ENCODE results near the gene PEF1. TPM values are rescaled to one million over a fixed set of nuclear protein-coding genes. Genes with fewer than 3 reads are reported as not detected.

PEF1 gene
- total RNA-seq, 4 donors from 2014 or later = 180 to 355 (median 312) TPM

DNA sequence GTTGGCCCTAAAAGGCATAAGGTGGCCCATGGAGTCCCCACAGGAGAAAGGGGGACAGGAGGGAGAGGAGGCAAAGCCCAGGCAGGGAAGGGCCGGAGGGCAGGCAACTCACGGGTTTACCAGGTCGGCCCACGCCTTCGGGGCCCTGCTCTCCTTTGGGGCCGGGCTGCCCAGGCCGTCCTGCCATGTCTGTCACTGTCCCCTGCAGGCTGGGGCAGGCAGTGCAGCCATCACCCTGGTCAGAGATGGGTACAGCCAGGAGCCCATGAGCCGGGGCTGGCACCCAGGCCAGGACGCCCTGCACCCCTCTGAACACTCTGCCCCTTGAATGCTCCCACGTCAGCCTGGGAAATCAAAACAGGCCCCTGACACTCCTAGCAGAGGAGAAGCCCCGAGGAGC, 39.3 kb upstream of the PEF1 start:
- 70 to 85% methylated on average over 4 to 6 of the region's 11 CpGs for WGBS, 2 donors
- Histone ChIP-seq H3K4me1 (no peaks in the 10 kb centered on the region), H3K27ac (no peak overlapping the region), H3K27me3 (no peaks in the 10 kb centered on the region), H3K4me3 (replicated peaks in 1 of 3) (no peak overlapping the region), H3K9me3 (no peaks in the 10 kb centered on the region), H3K36me3 (no peaks in the 10 kb centered on the region)
- TF ChIP-seq POLR2A (IDR thresholded peaks at IDR 0.05) (no peak), CTCF (IDR thresholded peaks at IDR 0.05) (peak in 1 of 6 experiments; percentile 17)
- DNase-seq = no peak
- intact Hi-C loops (cut with DNase I) = no loop called here

GRCh38 chr1:31681415-31681814, 36.7 kb upstream of the PEF1 start:
- WGBS, 2 donors = 76 to 82% methylated on average over 9 of the region's 9 CpGs
- H3K27me3 ChIP-seq = no peaks in the 10 kb centered on the region
- intact Hi-C loops (cut with DNase I) = no loop called here
- no peaks in the 10 kb centered on the region for H3K36me3 ChIP-seq
- H3K4me1 ChIP-seq = no peaks in the 10 kb centered on the region
- DNase-seq = no peak
- no peak overlapping the region for H3K27ac ChIP-seq
- no peak overlapping the region for H3K4me3 ChIP-seq (replicated peaks in 1 of 3)
- TF ChIP-seq CTCF (IDR thresholded peaks at IDR 0.05) (no peak), POLR2A (IDR thresholded peaks at IDR 0.05) (no peak)
- no peaks in the 10 kb centered on the region for H3K9me3 ChIP-seq

- Histone ChIP-seq H3K36me3 (no peaks in the 10 kb centered on the region), H3K9me3 (no peaks in the 10 kb centered on the region), H3K4me1 (no peaks in the 10 kb centered on the region), H3K4me3 (replicated peaks in 1 of 3) (no peak overlapping the region), H3K27me3 (no peaks in the 10 kb centered on the region), H3K27ac (no peak overlapping the region)
- no peak for TF ChIP-seq POLR2A (IDR thresholded peaks at IDR 0.05)
- TF ChIP-seq CTCF (IDR thresholded peaks at IDR 0.05) = no peak
- DNase-seq = no peak
- intact Hi-C loops (cut with DNase I) = no loop called here
- 80 to 84% methylated on average over 23 of the region's 23 CpGs for WGBS, 2 donors
Observed at GRCh38 chr1:31679676-31680230, 35.1 kb upstream of the PEF1 start.

- no peak overlapping the region for H3K4me3 ChIP-seq (replicated peaks in 1 of 3)
- WGBS, 2 donors = 38 to 43% methylated on average over 2 of the region's 2 CpGs
- intact Hi-C loops (cut with DNase I) = no loop called here
- H3K9me3 ChIP-seq = no peaks in the 10 kb centered on the region
- TF ChIP-seq POLR2A (IDR thresholded peaks at IDR 0.05) (no peak), CTCF (IDR thresholded peaks at IDR 0.05) (no peak)
- DNase-seq = no peak
- no peak overlapping the region for H3K27ac ChIP-seq
- no peaks in the 10 kb centered on the region for H3K36me3 ChIP-seq
- no peaks in the 10 kb centered on the region for H3K4me1 ChIP-seq
- H3K27me3 ChIP-seq = no peaks in the 10 kb centered on the region
Observed at GRCh38 chr1:31679091-31679490, 34.4 kb upstream of the PEF1 start.

DNA sequence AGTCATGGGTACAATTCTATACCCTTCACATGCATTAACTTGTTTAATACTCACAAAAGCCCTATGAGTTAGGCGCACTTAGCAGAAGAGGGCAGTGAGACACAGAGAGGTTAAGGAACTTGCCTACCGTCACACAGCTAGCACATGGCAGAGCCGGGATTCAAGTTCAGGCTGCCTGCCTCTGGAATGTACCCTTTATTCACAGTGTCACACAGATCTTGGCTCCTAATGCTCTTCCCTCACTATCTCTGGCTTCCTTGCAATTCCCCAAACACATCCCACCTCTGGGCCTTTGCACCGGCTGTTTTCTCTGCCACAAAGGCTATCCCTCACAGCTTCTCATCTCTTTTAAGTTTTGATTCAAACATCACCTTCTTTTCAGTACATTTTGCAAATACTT, 34.0 kb upstream of the PEF1 start:
- Histone ChIP-seq H3K4me1 (no peaks in the 10 kb centered on the region), H3K9me3 (no peaks in the 10 kb centered on the region), H3K4me3 (replicated peaks in 1 of 3) (no peak overlapping the region), H3K27ac (no peak overlapping the region), H3K27me3 (no peaks in the 10 kb centered on the region), H3K36me3 (no peaks in the 10 kb centered on the region)
- intact Hi-C loops (cut with DNase I) = no loop called here
- 88 to 91% methylated on average over 4 of the region's 4 CpGs for WGBS, 2 donors
- no peak for TF ChIP-seq POLR2A (IDR thresholded peaks at IDR 0.05)
- TF ChIP-seq CTCF (IDR thresholded peaks at IDR 0.05) = no peak
- no peak for DNase-seq

Measured in thyroid gland (tissue), 4 donors.